ENCODE results near the gene KLRC3. TPM values are rescaled to one million over a fixed set of nuclear protein-coding genes. Genes with fewer than 3 reads are reported as not detected.

KLRC3 gene
- total and polyA plus RNA-seq, 2 of the 13 experiments (the other 11 are each of a cell fraction or from before 2014, with no cell fraction given) = not detected

- TF ChIP-seq MLXIP (CRISPR knock-in tag; IDR thresholded peaks at IDR 0.05; ENCODE audit: borderline replicate concordance) (no peak), ELF1 (CRISPR knock-in tag; IDR thresholded peaks at IDR 0.05) (peak; percentile 72), JUND (CRISPR knock-in tag; IDR thresholded peaks at IDR 0.05) (no peak), ZC3H13 (CRISPR knock-in tag; IDR thresholded peaks at IDR 0.05) (no peak), ELF3 (CRISPR knock-in tag; IDR thresholded peaks at IDR 0.05) (peak; percentile 93), CEBPB (IDR thresholded peaks at IDR 0.05; ENCODE audit: borderline replicate concordance, low read depth, low read length) (peak; percentile 67; the same call in 1 of the 2 replicates), ZNF773 (CRISPR knock-in tag; IDR thresholded peaks at IDR 0.05; ENCODE audit: borderline replicate concordance) (no peak), NKX3-1 (CRISPR knock-in tag; IDR thresholded peaks at IDR 0.05) (no peak), ZNF713 (CRISPR knock-in tag; IDR thresholded peaks at IDR 0.05) (no peak), KAT2B (IDR thresholded peaks at IDR 0.05; ENCODE audit: borderline replicate concordance, low read depth, low read length) (no peak), ZNF558 (CRISPR knock-in tag; IDR thresholded peaks at IDR 0.05; ENCODE audit: borderline replicate concordance) (no peak), TFE3 (CRISPR knock-in tag; IDR thresholded peaks at IDR 0.05) (peak; percentile 40; the same call in 1 of the 2 replicates), ZNF629 (CRISPR knock-in tag; conservative IDR thresholded peaks at IDR 0.05) (no peak), ZNF784 (CRISPR knock-in tag; IDR thresholded peaks at IDR 0.05; ENCODE audit: borderline replicate concordance) (no peak), MLLT10 (CRISPR knock-in tag; IDR thresholded peaks at IDR 0.05) (no peak), PRPF4 (IDR thresholded peaks at IDR 0.05; ENCODE audit: low read depth, low read length, poor library complexity, severe bottlenecking) (no peak), PHF21A (CRISPR knock-in tag; IDR thresholded peaks at IDR 0.05) (peak; percentile 45; the same call in 1 of the 2 replicates), MXD4 (CRISPR knock-in tag; IDR thresholded peaks at IDR 0.05) (no peak), ZNF296 (CRISPR knock-in tag; conservative IDR thresholded peaks at IDR 0.05) (no peak), MEF2D (CRISPR knock-in tag; IDR thresholded peaks at IDR 0.05) (no peak), SPEN (CRISPR knock-in tag; IDR thresholded peaks at IDR 0.05; ENCODE audit: low read depth) (no peak), ZSCAN9 (CRISPR knock-in tag; IDR thresholded peaks at IDR 0.05; ENCODE audit: borderline replicate concordance) (peak; percentile 93; the same call in 1 of the 2 replicates), FOXA1 (IDR thresholded peaks at IDR 0.05) (peak; percentile 64), FOXA1 (CRISPR knock-in tag; IDR thresholded peaks at IDR 0.05) (peak; percentile 92), RFX1 (IDR thresholded peaks at IDR 0.05) (no peak), HOXA9 (CRISPR knock-in tag; IDR thresholded peaks at IDR 0.05; ENCODE audit: borderline replicate concordance) (no peak), SALL1 (CRISPR knock-in tag; IDR thresholded peaks at IDR 0.05) (peak; percentile 32; the same call in 1 of the 2 replicates)
Measured at GRCh38 chr12:10395390-10395998, 24.9 kb downstream of the KLRC3 start (continued).

All from HepG2 (cell line).